Activated CD8-positive, alpha-beta T cell treated with anti-CD3 and anti-CD28 coated beads for 36 hours (primary cell): ENCODE data around the gene SRMS. TPM values are rescaled to one million over a fixed set of nuclear protein-coding genes. Genes with fewer than 3 reads are reported as not detected.

Experiments
- ATAC-seq: fragments of 200-7000 bp; cut with Tn5 transposase; one replicate; pipeline ENCODE4 v1.10.0; 2021; ENCODE audit warnings: mild to moderate bottlenecking, moderate library complexity
- CTCF ChIA-PET: fragments of 350-600 bp; sonication (Branson Sonifier 250); formaldehyde crosslinking; loops from one replicate; lab custom pipeline; 2021; ENCODE audit warnings: antibody characterized with exemption; lab: Charles Lee
- POLR2A ChIA-PET: fragments of 350-600 bp; sonication (Branson Sonifier 250); formaldehyde crosslinking; loops from one replicate; lab custom pipeline; 2021; ENCODE audit warnings: antibody characterized with exemption; lab: Charles Lee
- DNase-seq: peaks from one replicate; pipeline ENCODE4 v3.0.0-alpha.2; 2020
- H3K27ac Mint-ChIP-seq: one replicate; pipeline ENCODE4 v1.8.0; 2021; ENCODE audit warnings: mild to moderate bottlenecking, mixed read lengths
- H3K27me3 Mint-ChIP-seq: one replicate; pipeline ENCODE4 v1.8.0; 2021; ENCODE audit warnings: mixed read lengths
- H3K36me3 Mint-ChIP-seq: one replicate; pipeline ENCODE4 v1.8.0; 2021; ENCODE audit warnings: low read depth, mixed read lengths
- H3K4me1 Mint-ChIP-seq: one replicate; pipeline ENCODE4 v1.8.0; 2021; ENCODE audit warnings: low read depth, mixed read lengths
- H3K4me3 Mint-ChIP-seq: one replicate; pipeline ENCODE4 v1.8.0; 2021; ENCODE audit warnings: mild to moderate bottlenecking, moderate library complexity, mixed read lengths
- H3K9me3 Mint-ChIP-seq: one replicate; pipeline ENCODE4 v1.8.0; 2021; ENCODE audit warnings: mixed read lengths
- CTCF ChIP-seq: fragments of 200-600 bp; IDR thresholded peaks from one replicate; pipeline ENCODE4 v1.8.0; 2022; ENCODE audit warnings: antibody characterized with exemption, mild to moderate bottlenecking
- intact Hi-C: fragments of 100-400 bp; cut with micrococcal nuclease; formaldehyde crosslinking; loops from one replicate; pipeline ENCODE4 v1.10.0; 2022
- total RNA-seq, 2 experiments: library from RNA; stranded (reverse); gene quantifications; one replicate each; pipeline ENCODE4 v1.2.3, GENCODE V29; 2021

Gene SRMS
- total RNA-seq, 2 experiments from 2014 or later = not detected

GRCh38 chr20:63549019-63549418 lies 1.5 kb upstream of the SRMS start:
- no peak overlapping the region for H3K27ac Mint-ChIP-seq
- ATAC-seq (no peak), DNase-seq (no peak)
- no peaks in the 10 kb centered on the region for H3K9me3 Mint-ChIP-seq
- intact Hi-C loops = no loop called here
- H3K4me3 Mint-ChIP-seq = no peak overlapping the region
- TF ChIP-seq CTCF = no peak
- H3K36me3 Mint-ChIP-seq = no peaks in the 10 kb centered on the region
- ChIA-PET CTCF (no interaction called here), POLR2A (no interaction called here)
- H3K27me3 Mint-ChIP-seq = peaks cover 7% of the 10 kb centered on the region
- peaks cover 11% of the 10 kb centered on the region for H3K4me1 Mint-ChIP-seq

- Mint-ChIP-seq H3K4me3 (no peak overlapping the region), H3K9me3 (no peaks in the 10 kb centered on the region), H3K27ac (no peak overlapping the region), H3K27me3 (peaks cover 7% of the 10 kb centered on the region), H3K4me1 (peaks cover 11% of the 10 kb centered on the region), H3K36me3 (no peaks in the 10 kb centered on the region)
- TF ChIP-seq CTCF = no peak
- intact Hi-C loops = no loop called here
- CTCF ChIA-PET = no interaction called here
- POLR2A ChIA-PET = no interaction called here
- ATAC-seq (no peak), DNase-seq (no peak)
These were observed 993 bp upstream of the SRMS start for GRCh38 chr20:63548542-63548941.

- Mint-ChIP-seq H3K27ac (no peak overlapping the region), H3K27me3 (peaks cover 7% of the 10 kb centered on the region), H3K4me3 (no peak overlapping the region), H3K36me3 (no peaks in the 10 kb centered on the region), H3K9me3 (no peaks in the 10 kb centered on the region), H3K4me1 (peaks cover 2% of the 10 kb centered on the region)
- POLR2A ChIA-PET = no interaction called here
- intact Hi-C loops = no loop called here
- ATAC-seq (no peak), DNase-seq (no peak)
- TF ChIP-seq CTCF = no peak
- CTCF ChIA-PET = interaction anchor here (1.1 kb wide), 1 partner anchor 9 kb away, joined by 3 read pairs; no protein-coding TSS in a partner anchor
These were observed 409 bp downstream of the SRMS start for GRCh38 chr20:63546956-63547724.

GRCh38 chr20:63546256-63546955 lies 1.1 kb downstream of the SRMS start:
- ChIA-PET CTCF (interaction anchor here (0.9 to 1.1 kb wide), 2 partner anchors 9 kb away, joined by 3 read pairs; partner anchors contain the start of gene PTK6), POLR2A (interaction anchor here (1.5 kb wide), 1 partner anchor 29 kb away, joined by 4 read pairs; no protein-coding TSS in a partner anchor)
- Mint-ChIP-seq H3K36me3 (no peaks in the 10 kb centered on the region), H3K27ac (no peak overlapping the region), H3K9me3 (no peaks in the 10 kb centered on the region), H3K4me1 (peaks cover 2% of the 10 kb centered on the region), H3K27me3 (peaks cover 7% of the 10 kb centered on the region), H3K4me3 (no peak overlapping the region)
- no peak for DNase-seq
- TF ChIP-seq CTCF = no peak
- intact Hi-C loops = no loop called here
- no peak for ATAC-seq

- no peak for TF ChIP-seq CTCF
- H3K36me3 Mint-ChIP-seq = no peaks in the 10 kb centered on the region
- intact Hi-C loops = no loop called here
- ChIA-PET POLR2A (interaction anchor here (1.5 kb wide), 1 partner anchor 29 kb away, joined by 4 read pairs; no protein-coding TSS in a partner anchor), CTCF (interaction anchor here (0.9 to 1.1 kb wide), 2 partner anchors 8 to 10 kb away, joined by 3 read pairs; partner anchors contain the start of gene PTK6)
- H3K9me3 Mint-ChIP-seq = no peaks in the 10 kb centered on the region
- H3K4me1 Mint-ChIP-seq = peaks cover 2% of the 10 kb centered on the region
- DNase-seq (no peak), ATAC-seq (peak; percentile 17)
- no peak overlapping the region for H3K27ac Mint-ChIP-seq
- no peak overlapping the region for H3K4me3 Mint-ChIP-seq
- H3K27me3 Mint-ChIP-seq = peaks cover 5% of the 10 kb centered on the region
These were observed 1.7 kb downstream of the SRMS start for GRCh38 chr20:63545814-63546213.
